Activated CD8-positive, alpha-beta memory T cell treated with anti-CD3 and anti-CD28 coated beads, Interleukin-2, amount 50 U/mL, for 1 hour (primary cell): ENCODE measurements around the gene NRAP.

Experiments used
- DNase-seq: peaks from one replicate; pipeline ENCODE4 v3.0.0-alpha.2; 2020; ENCODE audit errors: extremely low read depth

The NRAP gene

GRCh38 chr10:113663908-113664307 lies at the start of gene NRAP:
TSS of gene NRAP (minus strand) at chr10:113664041. CDS start at chr10:113663882, 159 bp downstream.
- no peak for DNase-seq

GRCh38 chr10:113713640-113713982 lies 49.8 kb upstream of the NRAP start:
- no peak for DNase-seq

GRCh38 chr10:113712755-113713639 lies 49.2 kb upstream of the NRAP start:
- no peak for DNase-seq

GRCh38 chr10:113712024-113712423 lies 48.2 kb upstream of the NRAP start:
- DNase-seq = no peak

- DNase-seq = no peak
Observed at GRCh38 chr10:113711142-113711541, 47.3 kb upstream of the NRAP start.

- no peak for DNase-seq
Observed at GRCh38 chr10:113709221-113709838, 45.5 kb upstream of the NRAP start.

- DNase-seq = no peak
Observed at GRCh38 chr10:113708640-113709039, 44.8 kb upstream of the NRAP start.

- DNase-seq = no peak
Observed at GRCh38 chr10:113706623-113707022, 42.8 kb upstream of the NRAP start.

- DNase-seq = no peak
Observed at GRCh38 chr10:113705344-113705652, 41.5 kb upstream of the NRAP start.

- no peak for DNase-seq
Observed at GRCh38 chr10:113704637-113705343, 40.9 kb upstream of the NRAP start.

GRCh38 chr10:113697595-113697994 lies 33.8 kb upstream of the NRAP start:
- DNase-seq = no peak

- no peak for DNase-seq
Observed at GRCh38 chr10:113695691-113696090, 31.9 kb upstream of the NRAP start.

GRCh38 chr10:113693348-113693747 lies 29.5 kb upstream of the NRAP start:
- DNase-seq = no peak

GRCh38 chr10:113692271-113692670 lies 28.4 kb upstream of the NRAP start:
- no peak for DNase-seq

- no peak for DNase-seq
Observed at GRCh38 chr10:113691381-113691780, 27.5 kb upstream of the NRAP start.

- no peak for DNase-seq
Observed at GRCh38 chr10:113690749-113691148, 26.9 kb upstream of the NRAP start.

- DNase-seq = no peak
Observed at GRCh38 chr10:113689574-113689973, 25.7 kb upstream of the NRAP start.

- DNase-seq = no peak
Observed at GRCh38 chr10:113689057-113689456, 25.2 kb upstream of the NRAP start.

GRCh38 chr10:113687037-113687436 lies 23.2 kb upstream of the NRAP start:
- no peak for DNase-seq

- no peak for DNase-seq
Observed at GRCh38 chr10:113686028-113686427, 22.2 kb upstream of the NRAP start.

GRCh38 chr10:113683300-113683699 lies 19.5 kb upstream of the NRAP start:
- DNase-seq = no peak

GRCh38 chr10:113681533-113682470 lies 18.0 kb upstream of the NRAP start:
- DNase-seq = no peak
